NCI-H146 treated with DMSO at 0.1 percent for 48 hours (cell line): ENCODE data around the gene PPARA.
A peak's percentile ranks its signal among the peaks of the same experiment; 100 is the strongest.

Experiments
- DNase-seq: peaks from one replicate; lab custom pipeline; 2025; ENCODE audit not compliant: unreplicated experiment; lab: John Stamatoyannopoulos, UW

PPARA gene

DNA sequence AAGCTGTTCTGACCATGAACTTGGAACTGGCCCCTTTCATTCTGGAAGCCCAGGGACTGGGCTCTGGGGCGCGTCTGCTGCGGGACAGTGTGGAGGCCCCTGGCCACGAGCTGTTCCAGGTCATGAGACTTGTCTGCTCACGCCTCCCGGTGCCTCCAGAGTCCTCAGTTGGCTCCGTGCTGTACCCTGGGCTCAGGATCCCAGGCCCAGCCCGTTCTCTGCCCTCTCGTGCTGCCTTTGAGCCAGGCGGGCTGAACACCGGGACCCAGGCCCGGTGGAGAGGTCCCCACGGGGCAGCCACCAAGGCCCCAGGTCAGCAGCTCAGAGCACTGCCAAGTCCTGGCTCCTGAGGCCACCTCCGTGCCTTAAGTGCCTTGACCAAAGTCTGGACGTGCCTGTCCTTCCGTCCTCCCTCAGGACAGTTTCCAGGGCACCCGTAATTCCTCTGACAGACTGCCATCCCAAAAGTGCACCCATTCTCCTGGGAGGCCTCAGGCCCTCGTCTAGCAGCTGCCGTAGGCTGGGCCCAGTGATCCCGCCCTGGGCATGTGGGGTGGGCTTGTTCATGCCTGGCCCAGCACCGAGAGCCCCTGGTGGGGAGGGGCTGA is 36.3 kb upstream of the PPARA start:
- no peak for DNase-seq

DNA sequence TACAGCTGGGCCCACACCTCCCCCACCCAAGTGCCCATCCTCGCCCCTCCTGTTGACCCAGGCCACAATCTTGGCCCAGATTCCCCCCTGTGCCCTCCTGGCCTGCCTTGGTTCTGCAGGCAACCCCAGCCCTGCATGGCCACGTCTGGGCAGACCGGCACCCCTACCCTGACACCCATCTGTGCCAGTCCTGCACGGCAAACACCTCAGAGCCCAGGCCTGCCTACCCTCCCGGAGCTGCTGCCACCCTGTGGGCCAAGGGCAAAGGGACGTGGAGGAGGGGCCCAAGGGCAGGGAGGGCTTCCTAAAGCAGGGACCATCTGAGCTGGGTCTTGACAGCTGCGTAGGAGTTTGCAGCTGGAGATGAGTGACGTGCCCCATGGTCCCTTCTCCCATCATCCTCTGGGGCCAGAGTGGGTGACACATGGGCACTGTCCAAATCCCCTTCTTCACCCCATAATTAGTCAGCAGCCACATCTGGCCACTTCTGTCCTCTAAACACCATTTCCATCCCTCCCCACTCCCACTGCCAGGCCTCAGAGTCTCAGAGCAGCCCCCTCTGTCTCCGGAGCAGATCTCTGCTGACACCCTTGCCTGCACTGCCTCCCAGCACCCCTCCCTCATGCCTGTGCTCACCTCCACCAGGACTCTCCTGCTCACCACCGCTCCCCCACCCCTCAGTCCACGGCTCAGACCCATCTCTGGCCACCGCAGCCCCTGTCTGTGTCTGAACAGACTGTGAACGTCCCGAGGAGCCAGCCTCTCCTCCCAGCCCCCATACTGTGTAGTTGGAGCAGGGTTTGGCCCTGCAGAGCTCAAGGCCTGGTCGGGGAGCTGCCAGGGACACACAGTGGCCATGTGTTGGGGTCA is 35.6 kb upstream of the PPARA start:
- DNase-seq = no peak

DNA sequence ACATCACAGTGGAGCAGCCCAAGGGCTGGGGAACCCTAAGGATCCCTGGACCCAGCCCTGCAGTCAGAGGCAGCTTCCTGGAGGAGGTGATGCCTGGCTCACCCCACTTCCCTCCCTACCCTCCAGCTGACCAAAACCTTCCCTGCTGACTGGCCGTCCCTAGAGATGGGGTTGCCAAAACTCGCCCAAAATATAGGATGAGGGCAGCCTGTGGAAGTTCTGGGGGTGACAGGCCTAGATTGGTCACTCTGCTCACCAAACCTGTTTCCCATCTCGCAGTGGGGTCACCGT is 35.0 kb upstream of the PPARA start:
- DNase-seq = no peak

DNA sequence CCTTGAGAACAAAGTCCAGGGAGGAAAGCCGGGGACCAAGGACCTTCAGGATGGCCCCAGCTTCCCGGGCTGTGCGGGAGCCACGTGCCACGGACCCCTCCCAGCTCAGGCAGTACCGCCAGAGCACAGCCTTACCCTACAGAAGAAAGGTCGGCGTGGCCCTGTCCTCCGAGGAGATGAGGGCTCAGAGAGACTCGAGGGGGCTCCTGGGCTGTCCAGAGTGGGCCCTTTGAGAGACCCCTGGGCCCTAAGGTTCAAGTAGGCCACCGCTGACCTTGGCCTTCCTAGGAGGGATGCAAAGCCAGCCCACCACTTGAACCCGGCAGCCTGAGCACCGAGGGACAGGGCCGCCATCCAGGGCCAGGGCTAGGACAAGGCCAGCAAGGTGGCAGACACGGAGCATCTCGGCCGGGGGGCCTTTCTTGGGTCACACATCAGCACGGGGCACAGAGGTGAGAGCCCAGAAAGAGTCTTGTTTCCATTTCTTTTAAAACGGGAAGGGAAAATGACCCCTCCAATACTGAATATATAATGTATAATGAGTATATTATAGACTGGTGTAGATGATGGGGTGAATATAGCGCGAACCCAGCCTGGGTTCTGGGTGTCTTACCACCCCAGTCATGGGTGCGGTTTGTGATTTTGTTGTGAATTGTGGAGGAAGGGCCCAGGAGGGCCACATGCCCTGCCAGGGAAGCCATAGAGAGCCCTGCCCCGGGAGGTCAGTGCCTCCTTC is 34.4 kb upstream of the PPARA start:
- no peak for DNase-seq

GRCh38 chr22:46116491-46116958 is 33.8 kb upstream of the PPARA start:
- no peak for DNase-seq

DNA sequence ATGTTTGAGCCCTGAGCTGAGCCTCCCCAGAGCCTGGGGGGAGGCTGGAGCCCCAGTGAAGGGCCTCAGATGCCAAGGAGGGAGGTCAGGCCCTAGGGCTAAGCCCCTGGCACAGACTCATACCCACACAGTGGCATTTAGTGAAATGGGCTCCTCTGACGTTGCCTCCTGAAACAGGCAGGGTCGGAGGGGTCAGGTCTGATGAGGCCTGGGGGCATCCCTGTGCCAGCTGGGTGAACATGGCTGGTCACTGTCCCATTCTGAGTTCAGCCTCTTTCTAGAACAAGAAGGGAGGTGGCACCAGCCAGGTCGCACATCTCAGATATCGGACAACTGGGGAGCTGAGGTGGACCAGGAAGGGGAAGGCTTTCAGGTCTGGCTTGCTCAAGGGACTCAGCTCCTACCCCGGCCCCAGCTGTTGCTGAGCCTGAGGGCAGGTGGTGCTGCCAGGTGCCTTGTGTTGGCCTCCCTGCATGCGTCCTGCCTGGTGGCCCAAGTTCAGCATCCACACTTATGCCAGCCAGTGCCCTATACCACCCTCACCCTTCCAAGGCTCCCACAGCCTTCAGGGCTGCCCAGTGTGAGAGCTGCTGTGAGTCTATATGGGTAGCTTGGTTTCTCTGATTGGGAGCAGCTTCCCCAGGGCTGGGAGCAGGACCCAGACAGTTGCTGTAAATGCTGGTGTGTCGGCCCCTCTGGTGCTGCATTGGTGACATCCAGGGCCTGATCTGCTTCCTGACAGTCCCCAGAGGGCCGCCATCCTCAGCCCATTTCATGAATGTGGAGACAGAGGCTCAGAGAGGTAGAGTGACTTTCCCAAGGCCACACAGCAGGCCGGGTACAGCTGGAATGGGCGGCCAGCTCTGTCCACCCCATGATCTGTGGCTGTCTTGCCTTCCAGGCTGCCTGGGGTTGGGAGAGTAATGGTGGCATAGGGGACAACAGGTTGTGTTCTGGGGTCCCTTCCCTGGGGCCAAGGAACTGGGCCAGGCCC is 32.8 kb upstream of the PPARA start:
- no peak for DNase-seq

DNA sequence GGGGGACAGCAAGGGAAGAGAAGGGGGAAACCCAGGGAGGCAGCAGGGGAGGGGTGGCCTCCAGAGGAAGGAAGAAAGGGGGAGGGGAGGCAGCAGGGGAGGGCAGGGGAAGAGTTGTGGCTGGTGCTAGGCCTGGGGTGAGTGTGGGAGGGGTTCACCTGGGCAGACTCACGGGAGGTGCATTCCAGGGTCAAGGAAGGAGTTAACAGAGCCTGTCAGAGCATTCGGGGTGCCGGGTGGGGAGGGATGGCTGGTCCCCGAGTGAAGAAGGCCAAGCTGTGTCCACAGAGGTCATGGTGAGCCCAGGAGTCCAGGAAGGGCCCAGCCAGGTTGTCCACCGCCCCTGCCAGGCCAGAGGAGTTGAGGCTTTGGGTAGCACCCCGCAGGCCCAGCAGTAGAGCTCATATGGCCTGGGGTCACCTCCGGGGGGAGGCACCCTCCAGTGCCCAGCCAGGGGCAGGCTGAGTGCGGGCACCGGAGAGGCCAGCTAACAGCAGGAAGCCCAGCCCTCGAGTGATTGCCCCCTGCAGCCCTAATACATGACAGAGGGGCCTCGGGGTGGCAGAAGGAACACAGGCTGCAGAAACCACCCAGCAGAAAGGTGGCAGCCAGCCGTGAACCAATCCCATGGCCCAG is 31.1 kb upstream of the PPARA start:
- DNase-seq = no peak

GRCh38 chr22:46119729-46120419 is 30.5 kb upstream of the PPARA start:
- no peak for DNase-seq

GRCh38 chr22:46120420-46120737 is 29.9 kb upstream of the PPARA start:
- no peak for DNase-seq

GRCh38 chr22:46121079-46121478 is 29.2 kb upstream of the PPARA start:
- DNase-seq = no peak

DNA sequence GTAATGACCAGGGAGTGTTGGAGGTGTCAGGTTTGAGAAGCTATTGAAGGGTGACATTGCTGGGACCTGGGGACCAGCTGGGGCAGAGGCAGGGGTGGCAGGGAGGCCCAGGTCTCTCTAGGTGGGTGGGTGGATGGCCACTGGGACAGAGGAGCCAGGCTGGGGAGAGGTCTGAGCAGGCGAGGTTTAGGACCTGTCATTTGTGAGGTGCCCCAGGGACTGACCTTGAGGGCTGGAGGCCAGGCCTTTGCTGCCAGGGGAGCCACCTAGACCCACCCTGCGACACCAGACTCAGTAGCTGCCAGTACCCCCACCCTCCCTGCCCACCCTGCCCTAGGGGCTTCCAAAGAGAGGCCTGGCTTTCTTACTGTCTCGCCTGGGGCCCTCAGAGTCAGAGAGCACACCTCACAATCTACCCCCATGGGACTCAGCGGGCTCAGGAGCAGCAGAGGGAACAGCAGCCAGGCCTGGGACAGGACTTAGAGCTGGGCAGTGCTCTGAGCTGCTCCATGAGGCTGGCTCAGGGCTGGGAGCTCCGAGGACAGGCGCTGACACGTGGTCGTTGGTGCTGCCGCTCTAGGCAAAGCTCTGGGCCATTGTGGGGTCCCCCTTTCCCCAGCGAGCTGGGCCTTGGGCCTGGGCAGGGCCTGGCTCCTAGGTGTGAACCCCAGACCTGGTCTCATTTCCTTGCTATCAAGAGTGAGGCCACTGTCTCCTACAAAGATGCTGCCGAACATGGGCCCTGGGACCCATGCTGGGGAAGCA is 28.6 kb upstream of the PPARA start:
- no peak for DNase-seq

DNA sequence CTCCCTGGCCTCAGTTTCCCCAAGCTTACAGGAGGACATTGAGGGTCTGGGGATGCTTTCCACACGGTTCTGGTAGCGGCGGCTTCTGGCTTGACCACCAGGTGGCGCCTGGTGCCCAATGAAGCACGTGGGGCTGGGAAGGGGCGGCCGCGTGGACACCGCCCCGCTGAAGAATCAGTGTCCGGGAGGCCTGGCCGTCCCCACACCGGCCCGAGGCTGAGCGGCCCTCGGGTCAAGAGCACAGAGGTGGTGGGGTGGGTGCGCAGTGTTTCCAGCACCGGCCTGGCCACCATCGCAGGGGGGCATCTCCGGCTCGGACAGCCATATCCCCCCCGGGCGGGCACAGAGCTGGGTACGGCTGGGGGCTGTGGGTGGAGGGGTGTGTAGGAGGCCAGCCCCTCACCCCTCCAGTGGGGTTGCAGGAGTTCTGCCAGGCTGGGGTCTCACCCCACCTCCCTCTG is 27.8 kb upstream of the PPARA start:
- peak; percentile 15 for DNase-seq

DNA sequence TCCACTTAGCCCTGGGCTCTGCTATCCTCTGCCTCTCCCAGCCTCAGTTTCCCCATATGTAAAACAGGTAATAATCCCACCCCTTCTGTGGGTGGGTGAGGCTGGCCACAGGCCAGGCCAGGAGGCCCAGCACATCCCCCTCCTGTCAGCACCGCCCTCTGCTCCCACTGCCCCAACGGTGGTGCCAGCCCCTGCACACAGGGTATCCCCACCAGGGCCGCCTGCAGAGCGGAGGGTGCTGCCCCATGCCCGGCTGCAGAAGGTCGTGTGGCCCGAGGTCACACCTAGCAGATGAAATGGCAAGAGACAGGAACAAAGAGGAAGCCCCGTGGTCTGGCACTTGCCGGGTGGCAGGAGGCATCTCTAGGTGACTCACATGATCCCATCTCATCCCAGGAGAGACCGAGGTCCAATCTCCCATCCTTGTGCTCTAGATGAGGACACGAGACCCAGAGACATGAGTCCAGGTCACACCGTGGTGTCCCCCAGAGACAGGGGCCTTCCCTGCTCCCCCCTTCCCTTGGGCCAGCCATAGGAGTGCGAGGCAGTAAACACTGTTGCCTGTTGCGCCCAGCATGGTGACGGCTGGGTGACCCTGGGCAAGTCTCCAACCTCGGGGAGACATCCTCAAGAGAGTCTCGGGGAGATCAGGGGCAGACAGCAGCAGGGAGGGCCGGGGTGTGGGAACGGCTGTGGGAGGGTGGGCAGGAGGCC is 27.2 kb upstream of the PPARA start:
- no peak for DNase-seq

- no peak for DNase-seq
Measured at GRCh38 chr22:46123694-46124382, 26.5 kb upstream of the PPARA start.

GRCh38 chr22:46124383-46125144 is 25.8 kb upstream of the PPARA start:
- DNase-seq = no peak

- DNase-seq = no peak
Measured at GRCh38 chr22:46125311-46125710, 25.0 kb upstream of the PPARA start.
